Breast epithelium (tissue), 3 donors: ENCODE results near the gene HELZ2.

Experiments used
- POLR2AphosphoS5 ChIP-seq, 3 donors: sonication (generic); formaldehyde crosslinking; IDR thresholded peaks; one replicate each; pipeline ENCODE4 v1.6.1; 2017; ENCODE audit warnings: antibody characterized with exemption in 3 of 3
- TF ChIP-seq, protein P1 (sequence below), 3 donors: fragments of 450-650 bp; IDR thresholded peaks; one replicate each; pipeline ENCODE4 v1.5.1; 2016 to 2017; ENCODE audit warnings: antibody characterized with exemption in 3 of 3, mild to moderate bottlenecking in 3 of 3, moderate library complexity in 3 of 3

- TF ChIP-seq, protein P1, sequence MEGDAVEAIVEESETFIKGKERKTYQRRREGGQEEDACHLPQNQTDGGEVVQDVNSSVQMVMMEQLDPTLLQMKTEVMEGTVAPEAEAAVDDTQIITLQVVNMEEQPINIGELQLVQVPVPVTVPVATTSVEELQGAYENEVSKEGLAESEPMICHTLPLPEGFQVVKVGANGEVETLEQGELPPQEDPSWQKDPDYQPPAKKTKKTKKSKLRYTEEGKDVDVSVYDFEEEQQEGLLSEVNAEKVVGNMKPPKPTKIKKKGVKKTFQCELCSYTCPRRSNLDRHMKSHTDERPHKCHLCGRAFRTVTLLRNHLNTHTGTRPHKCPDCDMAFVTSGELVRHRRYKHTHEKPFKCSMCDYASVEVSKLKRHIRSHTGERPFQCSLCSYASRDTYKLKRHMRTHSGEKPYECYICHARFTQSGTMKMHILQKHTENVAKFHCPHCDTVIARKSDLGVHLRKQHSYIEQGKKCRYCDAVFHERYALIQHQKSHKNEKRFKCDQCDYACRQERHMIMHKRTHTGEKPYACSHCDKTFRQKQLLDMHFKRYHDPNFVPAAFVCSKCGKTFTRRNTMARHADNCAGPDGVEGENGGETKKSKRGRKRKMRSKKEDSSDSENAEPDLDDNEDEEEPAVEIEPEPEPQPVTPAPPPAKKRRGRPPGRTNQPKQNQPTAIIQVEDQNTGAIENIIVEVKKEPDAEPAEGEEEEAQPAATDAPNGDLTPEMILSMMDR (IDR thresholded peaks at IDR 0.05): no peak
- no peak for TF ChIP-seq POLR2AphosphoS5 (IDR thresholded peaks at IDR 0.05)
Observed at GRCh38 chr20:63597651-63598478, 23.8 kb upstream of the HELZ2 start.
